ENCODE measurements around the gene TIMP4. TPM values are rescaled to one million over a fixed set of nuclear protein-coding genes. Genes with fewer than 3 reads are reported as not detected.

TIMP4 gene
- polyA plus RNA-seq, 3 donors = 0.04 TPM; not detected in 2

GRCh38 chr3:12142476-12142875 is 16.2 kb downstream of the TIMP4 start:
- Histone ChIP-seq H3K4me3 (replicated peaks in 1 of 3; ENCODE audit: low read depth in 2 of 3, low read length in 3 of 3) (no peak overlapping the region), H3K4me2 (replicated peaks; ENCODE audit: extremely low read depth, low read length, poor library complexity, severe bottlenecking) (no peak overlapping the region), H3K4me1 (ENCODE audit: control insufficient read depth in 1 of 2, insufficient read depth in 2 of 2, low read length in 2 of 2) (peaks cover 8 to 9% of the 10 kb centered on the region in 2 donors), H4K20me1 (ENCODE audit: insufficient read depth, low read length) (no peaks in the 10 kb centered on the region), H2AFZ (ENCODE audit: insufficient read depth, low read depth, low read length, poor library complexity, severe bottlenecking) (no peak overlapping the region), H3K27ac (ENCODE audit: low read depth in 1 of 2, low read length in 2 of 2) (no peak overlapping the region), H3K9ac (ENCODE audit: insufficient read depth, low read length, poor library complexity, severe bottlenecking) (no peak overlapping the region), H3K79me2 (ENCODE audit: insufficient read depth, low read length) (no peaks in the 10 kb centered on the region), H3K27me3 (ENCODE audit: control insufficient read depth in 2 of 2, insufficient read depth in 2 of 2, low read length in 2 of 2) (no peaks in the 10 kb centered on the region), H3K9me3 (replicated peaks in 1 of 2; ENCODE audit: control insufficient read depth in 1 of 2, insufficient read depth in 1 of 2, low read length in 2 of 2) (no peaks in the 10 kb centered on the region), H3K36me3 (replicated peaks in 1 of 2; ENCODE audit: control insufficient read depth in 1 of 2, insufficient read depth in 2 of 2, low read length in 2 of 2) (no peaks in the 10 kb centered on the region)
- Mint-ChIP-seq H3K27ac (no peak overlapping the region), H3K4me1 (peaks cover 20% of the 10 kb centered on the region), H3K4me3 (peak overlapping the region in 1 of 2 donors; percentile 20), H3K27me3 (ENCODE audit: low read depth in 3 of 3) (peaks cover 3 to 9% (median 4%) of the 10 kb centered on the region in 3 donors), H3K36me3 (no peaks in the 10 kb centered on the region), H3K9me3 (no peaks in the 10 kb centered on the region)
- intact Hi-C loops (cut with micrococcal nuclease) = no loop called here
- 80% methylated on average over 1 of the region's 4 CpGs for WGBS (ENCODE audit: insufficient coverage)
- no peak for TF ChIP-seq CTCF (IDR thresholded peaks at IDR 0.05)
- no peak for DNase-seq

- H2AFZ ChIP-seq (ENCODE audit: insufficient read depth, low read depth, low read length, poor library complexity, severe bottlenecking) = no peak overlapping the region
- H4K20me1 ChIP-seq (ENCODE audit: insufficient read depth, low read length) = no peaks in the 10 kb centered on the region
- TF ChIP-seq CTCF (IDR thresholded peaks at IDR 0.05) = no peak
- Mint-ChIP-seq H3K36me3 (no peaks in the 10 kb centered on the region), H3K9me3 (no peaks in the 10 kb centered on the region), H3K27me3 (ENCODE audit: low read depth in 3 of 3) (peaks cover 3 to 9% (median 4%) of the 10 kb centered on the region in 3 donors), H3K27ac (no peak overlapping the region), H3K4me1 (peaks cover 20% of the 10 kb centered on the region), H3K4me3 (no peak overlapping the region)
- H3K36me3 ChIP-seq (replicated peaks in 1 of 2; ENCODE audit: control insufficient read depth in 1 of 2, insufficient read depth in 2 of 2, low read length in 2 of 2) = no peaks in the 10 kb centered on the region
- H3K4me1 ChIP-seq (ENCODE audit: control insufficient read depth in 1 of 2, insufficient read depth in 2 of 2, low read length in 2 of 2) = peaks cover 8 to 9% of the 10 kb centered on the region in 2 donors
- no peak overlapping the region for H3K9ac ChIP-seq (ENCODE audit: insufficient read depth, low read length, poor library complexity, severe bottlenecking)
- WGBS (ENCODE audit: insufficient coverage) = 43% methylated on average over 1 of the region's 1 CpG
- intact Hi-C loops (cut with micrococcal nuclease) = no loop called here
- no peaks in the 10 kb centered on the region for H3K9me3 ChIP-seq (replicated peaks in 1 of 2; ENCODE audit: control insufficient read depth in 1 of 2, insufficient read depth in 1 of 2, low read length in 2 of 2)
- H3K4me3 ChIP-seq (replicated peaks in 1 of 3; ENCODE audit: low read depth in 2 of 3, low read length in 3 of 3) = no peak overlapping the region
- no peak for DNase-seq
- no peaks in the 10 kb centered on the region for H3K79me2 ChIP-seq (ENCODE audit: insufficient read depth, low read length)
- H3K4me2 ChIP-seq (replicated peaks; ENCODE audit: extremely low read depth, low read length, poor library complexity, severe bottlenecking) = no peak overlapping the region
- H3K27ac ChIP-seq (ENCODE audit: low read depth in 1 of 2, low read length in 2 of 2) = no peak overlapping the region
- no peaks in the 10 kb centered on the region for H3K27me3 ChIP-seq (ENCODE audit: control insufficient read depth in 2 of 2, insufficient read depth in 2 of 2, low read length in 2 of 2)
These were observed 17.4 kb downstream of the TIMP4 start for GRCh38 chr3:12141350-12141749.
